BLaER1 (cell line): Measurements from ENCODE around the gene HLCS.

Source experiments
- H3K27ac ChIP-seq: shearing (Covaris generic); formaldehyde crosslinking; 2 replicates; pipeline ENCODE4 v1.8.1; 2022
- H3K27me3 ChIP-seq: shearing (Covaris generic); formaldehyde crosslinking; 2 replicates; pipeline ENCODE4 v1.8.1; 2022
- H3K36me3 ChIP-seq: shearing (Covaris generic); formaldehyde crosslinking; 2 replicates; pipeline ENCODE4 v1.8.1; 2022
- H3K4me1 ChIP-seq: shearing (Covaris generic); formaldehyde crosslinking; 2 replicates; pipeline ENCODE4 v1.8.1; 2022
- H3K4me2 ChIP-seq: shearing (Covaris generic); formaldehyde crosslinking; 2 replicates; pipeline ENCODE4 v1.8.1; 2022
- H3K4me3 ChIP-seq: shearing (Covaris generic); formaldehyde crosslinking; 2 replicates; pipeline ENCODE4 v1.8.1; 2022
- H3K9ac ChIP-seq: shearing (Covaris generic); formaldehyde crosslinking; 2 replicates; pipeline ENCODE4 v1.8.1; 2022
- H3K9me3 ChIP-seq: shearing (Covaris generic); formaldehyde crosslinking; 2 replicates; pipeline ENCODE4 v1.8.1; 2022
- H4K20me1 ChIP-seq: shearing (Covaris generic); formaldehyde crosslinking; 2 replicates; pipeline ENCODE4 v1.8.1; 2022
- Cebpa-rat ChIP-seq: shearing (Covaris generic); IDR thresholded peaks from 2 replicates; pipeline ENCODE4 v1.8.1; 2022

Gene HLCS

GRCh38 chr21:36968976-36969375 is 2.5 kb upstream of the HLCS start:
- no peaks in the 10 kb centered on the region for H3K9me3 ChIP-seq
- H3K36me3 ChIP-seq: no peaks in the 10 kb centered on the region
- no peak overlapping the region for H3K9ac ChIP-seq
- no peak overlapping the region for H3K27ac ChIP-seq
- H3K4me3 ChIP-seq: no peak overlapping the region
- no peak overlapping the region for H3K4me2 ChIP-seq
- TF ChIP-seq Cebpa-rat: no peak
- H4K20me1 ChIP-seq: no peaks in the 10 kb centered on the region
- peaks cover 19% of the 10 kb centered on the region for H3K4me1 ChIP-seq
- no peaks in the 10 kb centered on the region for H3K27me3 ChIP-seq

GRCh38 chr21:36968414-36968813 is 1.9 kb upstream of the HLCS start:
- TF ChIP-seq Cebpa-rat: no peak

GRCh38 chr21:36966821-36967768 is 626 bp upstream of the HLCS start:
- peaks cover 19% of the 10 kb centered on the region for H3K4me1 ChIP-seq
- TF ChIP-seq Cebpa-rat: no peak
- H4K20me1 ChIP-seq: no peaks in the 10 kb centered on the region
- H3K4me2 ChIP-seq: peak overlapping the region; percentile 79
- H3K9me3 ChIP-seq: no peaks in the 10 kb centered on the region
- H3K36me3 ChIP-seq: no peaks in the 10 kb centered on the region
- peak overlapping the region; percentile 36; the same call in 1 of the 2 replicates for H3K27ac ChIP-seq
- peak overlapping the region; percentile 67 for H3K9ac ChIP-seq
- H3K27me3 ChIP-seq: no peaks in the 10 kb centered on the region
- peak overlapping the region; percentile 87 for H3K4me3 ChIP-seq

More at GRCh38 chr21:36968414-36968813, 1.9 kb upstream of the HLCS start:
- Histone ChIP-seq H3K27me3 (no peaks in the 10 kb centered on the region), H3K9me3 (no peaks in the 10 kb centered on the region), H3K36me3 (no peaks in the 10 kb centered on the region), H3K4me1 (peaks cover 19% of the 10 kb centered on the region), H3K9ac (no peak overlapping the region), H3K4me2 (no peak overlapping the region), H3K4me3 (no peak overlapping the region), H4K20me1 (no peaks in the 10 kb centered on the region), H3K27ac (no peak overlapping the region)

GRCh38 chr21:36965720-36966065 is 776 bp downstream of the HLCS start:
- H3K27ac ChIP-seq: peak overlapping the region; percentile 81
- TF ChIP-seq Cebpa-rat: no peak
- peak overlapping the region; percentile 87 for H3K9ac ChIP-seq
- H4K20me1 ChIP-seq: no peaks in the 10 kb centered on the region
- H3K4me3 ChIP-seq: peak overlapping the region; percentile 87
- H3K4me1 ChIP-seq: peaks cover 19% of the 10 kb centered on the region
- no peaks in the 10 kb centered on the region for H3K9me3 ChIP-seq
- peak overlapping the region; percentile 88 for H3K4me2 ChIP-seq
- peaks cover 11% of the 10 kb centered on the region for H3K36me3 ChIP-seq
- no peaks in the 10 kb centered on the region for H3K27me3 ChIP-seq

DNA sequence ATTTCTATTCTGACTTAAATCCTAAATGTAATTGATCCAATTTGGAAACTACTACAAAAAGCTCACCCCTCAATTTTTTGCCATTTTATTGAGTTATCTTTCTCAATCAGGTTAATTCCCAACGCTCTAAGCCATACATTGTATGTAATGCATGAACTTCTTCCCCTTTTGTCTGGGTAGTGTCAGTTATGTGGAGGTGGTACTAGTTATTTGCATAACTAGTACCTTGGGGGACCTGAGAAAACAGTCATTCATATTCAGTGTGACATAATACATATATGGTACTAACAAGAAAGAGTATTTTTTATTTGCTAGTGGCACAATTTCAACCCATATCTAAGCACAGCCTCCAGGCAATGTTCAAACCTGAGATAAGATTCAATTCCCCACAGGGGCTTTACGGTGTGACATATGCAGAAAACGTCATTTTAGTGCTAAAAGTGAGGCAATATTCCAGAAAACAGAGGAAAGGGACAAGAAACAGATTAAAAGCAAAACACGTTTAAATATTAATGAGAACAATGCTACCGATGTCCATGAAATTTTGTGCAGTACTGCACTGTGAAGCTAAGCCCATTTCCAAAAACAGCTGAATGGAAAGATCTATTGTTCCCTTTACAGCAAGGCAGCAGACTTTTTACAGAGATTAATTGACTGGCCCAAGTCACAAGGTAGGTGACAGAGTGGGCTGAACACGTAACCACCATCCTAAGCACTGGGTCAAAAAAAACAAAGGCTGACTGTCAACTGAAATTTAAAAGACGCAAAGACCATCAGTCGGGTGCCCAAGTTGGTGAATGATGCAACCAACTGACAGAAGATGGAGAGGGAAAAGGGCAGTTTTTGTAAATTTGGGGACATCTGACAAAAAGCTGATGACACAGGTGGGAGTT is 1.4 kb downstream of the HLCS start:
- TF ChIP-seq Cebpa-rat: no peak

GRCh38 chr21:36964398-36964797 is 2.1 kb downstream of the HLCS start:
- peaks cover 5% of the 10 kb centered on the region for H3K9me3 ChIP-seq
- H3K4me2 ChIP-seq: no peak overlapping the region
- no peak overlapping the region for H3K4me3 ChIP-seq
- H3K27me3 ChIP-seq: no peaks in the 10 kb centered on the region
- TF ChIP-seq Cebpa-rat: no peak
- H3K36me3 ChIP-seq: peaks cover 23% of the 10 kb centered on the region
- peaks cover 19% of the 10 kb centered on the region for H3K4me1 ChIP-seq
- no peak overlapping the region for H3K9ac ChIP-seq
- H3K27ac ChIP-seq: no peak overlapping the region
- no peaks in the 10 kb centered on the region for H4K20me1 ChIP-seq

More for the DNA sequence above, 1.4 kb downstream of the HLCS start:
- peak overlapping the region; percentile 87; the same call in 1 of the 2 replicates for H3K9ac ChIP-seq
- peak overlapping the region; percentile 88 for H3K4me2 ChIP-seq
- H3K36me3 ChIP-seq: peaks cover 18% of the 10 kb centered on the region
- H3K27me3 ChIP-seq: no peaks in the 10 kb centered on the region
- H4K20me1 ChIP-seq: no peaks in the 10 kb centered on the region
- peak overlapping the region; percentile 87 for H3K4me3 ChIP-seq
- H3K9me3 ChIP-seq: no peaks in the 10 kb centered on the region
- H3K4me1 ChIP-seq: peaks cover 19% of the 10 kb centered on the region
- 0 out of 2 replicates have a peak overlapping the region, but pooled peaks have one; percentile 81 for H3K27ac ChIP-seq

- Histone ChIP-seq H3K4me1 (peaks cover 16% of the 10 kb centered on the region), H3K4me2 (no peak overlapping the region), H3K9ac (no peak overlapping the region), H3K9me3 (peaks cover 12% of the 10 kb centered on the region), H3K27me3 (no peaks in the 10 kb centered on the region), H3K27ac (no peak overlapping the region), H3K36me3 (peaks cover 33% of the 10 kb centered on the region), H4K20me1 (no peaks in the 10 kb centered on the region), H3K4me3 (no peak overlapping the region)
- TF ChIP-seq Cebpa-rat: no peak
Measured at GRCh38 chr21:36962098-36962780, 4.2 kb downstream of the HLCS start.

DNA sequence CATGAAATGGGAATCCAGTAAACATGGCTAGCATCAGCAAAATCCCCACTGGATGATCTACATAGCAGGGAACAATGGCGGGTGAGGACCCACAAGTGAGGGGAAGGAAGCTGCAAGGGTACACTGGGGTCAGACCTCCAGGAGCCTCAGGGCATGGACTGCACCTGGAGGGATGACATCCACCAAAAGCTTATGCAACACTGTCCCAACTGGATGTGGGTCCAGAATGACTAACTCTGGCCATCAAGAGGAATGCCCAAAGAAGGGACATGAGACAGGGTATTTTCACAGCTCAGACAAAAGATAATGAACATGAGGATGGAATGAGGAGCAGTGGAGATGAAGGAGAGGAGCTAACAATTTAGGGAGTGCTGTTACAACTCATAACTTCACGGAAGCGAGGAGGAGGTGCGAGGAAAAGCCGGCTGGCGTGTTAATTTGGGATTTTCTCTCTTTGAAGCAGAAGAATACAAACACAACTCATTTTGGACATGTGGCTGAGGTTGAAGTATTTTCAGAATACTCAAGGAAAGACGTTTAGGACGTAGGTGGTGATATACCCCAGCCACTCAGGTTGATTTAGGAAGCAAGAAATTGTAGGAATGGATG is 5.7 kb downstream of the HLCS start:
- no peak for TF ChIP-seq Cebpa-rat
- H3K9me3 ChIP-seq: peaks cover 12% of the 10 kb centered on the region
- peaks cover 10% of the 10 kb centered on the region for H3K4me1 ChIP-seq
- no peaks in the 10 kb centered on the region for H4K20me1 ChIP-seq
- no peaks in the 10 kb centered on the region for H3K27me3 ChIP-seq
- no peak overlapping the region for H3K4me3 ChIP-seq
- peaks cover 46% of the 10 kb centered on the region for H3K36me3 ChIP-seq
- H3K4me2 ChIP-seq: no peak overlapping the region
- no peak overlapping the region for H3K9ac ChIP-seq
- no peak overlapping the region for H3K27ac ChIP-seq
